ENCODE results near the gene ASB17. TPM values are rescaled to one million over a fixed set of nuclear protein-coding genes. Genes with fewer than 3 reads are reported as not detected.

The ASB17 gene
- not detected in 2 replicates for total RNA-seq

GRCh38 chr1:75932304-75932703, at the start of gene ASB17:
Gene ASB17, minus strand, starts transcription at chr1:75932404. Its CDS starts 113 bp downstream, at chr1:75932291.

Other genes starting within 250 kb of the ASB17 start
- gene ACADM, start 207.7 kb downstream of the ASB17 start, total RNA-seq: 22.6 and 22.8 TPM in 2 replicates
- 46.9 and 52.5 TPM in 2 replicates for gene RABGGTB, start 146.1 kb downstream of the ASB17 start, total RNA-seq
- not detected in 2 replicates for gene MSH4, start 135.5 kb downstream of the ASB17 start, total RNA-seq
- gene ST6GALNAC3, start 142.3 kb upstream of the ASB17 start, total RNA-seq: 4.7 and 7.4 TPM in 2 replicates